Subcutaneous abdominal adipose tissue (tissue), 5 donors: ENCODE measurements around the gene XRCC4.

Experiments used
- H3K27ac ChIP-seq: one replicate; pipeline ENCODE4 v1.7.0; 2013; ENCODE audit warnings: low read depth, mild to moderate bottlenecking, inconsistent platforms, low read length, moderate library complexity
- H3K27me3 ChIP-seq, 5 donors: one replicate each; pipeline ENCODE4 v1.7.0; 2013; ENCODE audit warnings: low read length in 5 of 5, inconsistent platforms in 1 of 5; ENCODE audit not compliant: control insufficient read depth in 5 of 5, insufficient read depth in 4 of 5
- H3K36me3 ChIP-seq, 5 donors: one replicate each; pipeline ENCODE4 v1.7.0; 2013; ENCODE audit warnings: low read length in 5 of 5; ENCODE audit not compliant: control insufficient read depth in 5 of 5, insufficient read depth in 5 of 5
- H3K4me1 ChIP-seq, 5 donors: one replicate each; pipeline ENCODE4 v1.7.0; 2013; ENCODE audit warnings: low read length in 5 of 5, mild to moderate bottlenecking in 3 of 5, moderate library complexity in 1 of 5; ENCODE audit not compliant: control insufficient read depth in 5 of 5, insufficient read depth in 5 of 5
- H3K4me3 ChIP-seq, 5 donors: one replicate each; pipeline ENCODE4 v1.7.0; 2013; ENCODE audit warnings: low read length in 5 of 5, low read depth in 1 of 5
- H3K9ac ChIP-seq, 5 donors: one replicate each; pipeline ENCODE4 v1.7.0; 2013; ENCODE audit warnings: low read length in 5 of 5, mild to moderate bottlenecking in 4 of 5, moderate library complexity in 3 of 5
- H3K9me3 ChIP-seq, 5 donors: one replicate each; pipeline ENCODE4 v1.7.0; 2013; ENCODE audit warnings: low read length in 5 of 5; ENCODE audit not compliant: control insufficient read depth in 5 of 5
- donor health status: healthy.
- donor health status: healthy.
- donor health status: healthy.
- donor health status: healthy.
- donor health status: healthy.

The XRCC4 gene

DNA sequence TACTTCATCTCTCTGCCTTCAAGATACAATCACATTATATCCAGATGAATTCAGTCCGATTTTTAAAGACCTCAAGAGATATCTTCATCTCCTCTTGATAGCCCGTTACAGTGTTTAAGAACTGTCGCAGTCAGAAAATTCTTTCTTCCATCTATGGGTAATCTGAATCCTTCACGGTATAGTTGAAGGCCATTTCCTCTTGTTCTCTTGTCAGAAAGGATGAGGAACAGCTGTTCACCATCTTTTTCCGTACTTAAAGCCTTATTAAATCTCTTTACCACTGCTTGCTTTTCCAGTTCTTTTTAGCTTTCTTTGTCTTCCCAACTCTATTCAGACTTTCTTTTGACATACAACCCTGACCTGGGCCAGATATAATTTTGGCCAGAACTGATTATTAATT, 121.8 kb downstream of the XRCC4 start:
- Histone ChIP-seq H3K36me3 (peaks cover 0 to 8% (median 2%) of the 10 kb centered on the region in 5 donors), H3K4me1 (no peaks in the 10 kb centered on the region), H3K27me3 (no peaks in the 10 kb centered on the region), H3K27ac (no peak overlapping the region), H3K9ac (no peak overlapping the region), H3K4me3 (no peak overlapping the region), H3K9me3 (no peaks in the 10 kb centered on the region)

DNA sequence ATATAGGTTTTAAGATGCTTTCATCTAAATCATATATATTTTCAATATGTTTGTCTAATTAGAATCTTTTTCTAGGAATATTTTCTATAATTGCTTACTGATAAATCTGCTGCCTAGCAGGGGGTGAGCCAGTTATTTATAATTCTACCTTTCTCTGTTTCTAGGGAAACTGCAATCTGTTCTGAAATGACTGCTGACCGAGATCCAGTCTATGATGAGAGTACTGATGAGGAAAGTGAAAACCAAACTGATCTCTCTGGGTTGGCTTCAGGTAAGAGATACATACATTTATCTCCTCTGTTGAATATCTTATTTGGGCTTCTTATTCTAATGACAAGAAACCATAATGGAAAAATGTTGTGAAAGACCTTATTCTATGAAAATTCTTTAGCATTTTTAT, 127.3 kb downstream of the XRCC4 start:
- Histone ChIP-seq H3K9ac (no peak overlapping the region), H3K9me3 (no peaks in the 10 kb centered on the region), H3K36me3 (peaks cover 0 to 10% (median 2%) of the 10 kb centered on the region in 5 donors), H3K27me3 (no peaks in the 10 kb centered on the region), H3K4me1 (peaks cover 0 to 4% (median 0%) of the 10 kb centered on the region in 5 donors), H3K4me3 (no peak overlapping the region), H3K27ac (no peak overlapping the region)

- Histone ChIP-seq H3K9ac (no peak overlapping the region), H3K36me3 (peaks cover 0 to 3% (median 0%) of the 10 kb centered on the region in 5 donors), H3K4me1 (peaks cover 0 to 4% (median 0%) of the 10 kb centered on the region in 5 donors), H3K4me3 (no peak overlapping the region), H3K27ac (no peak overlapping the region), H3K27me3 (no peaks in the 10 kb centered on the region), H3K9me3 (no peaks in the 10 kb centered on the region)
These were observed 132.6 kb downstream of the XRCC4 start for GRCh38 chr5:83209963-83210362.

DNA sequence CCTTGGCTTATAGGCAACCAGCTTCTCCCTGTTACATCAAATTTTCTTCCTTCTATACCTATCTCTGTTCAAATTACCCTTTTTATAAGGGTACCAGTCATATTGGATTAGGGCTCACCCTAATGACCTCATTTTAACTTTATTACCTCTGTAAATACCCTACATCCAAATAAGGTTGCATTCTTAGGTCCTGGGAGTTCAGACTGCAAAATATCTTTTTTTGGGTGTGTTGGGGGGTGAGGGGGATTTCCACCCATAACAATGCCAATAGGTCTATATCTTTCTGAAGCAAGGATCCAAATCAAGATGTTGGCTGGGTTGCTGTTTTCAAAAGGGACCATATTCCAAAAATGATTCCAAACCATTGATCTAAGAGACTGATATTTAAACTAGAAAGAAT, 141.7 kb downstream of the XRCC4 start:
- Histone ChIP-seq H3K9ac (no peak overlapping the region), H3K27ac (no peak overlapping the region), H3K27me3 (no peaks in the 10 kb centered on the region), H3K4me1 (no peaks in the 10 kb centered on the region), H3K9me3 (no peaks in the 10 kb centered on the region), H3K4me3 (no peak overlapping the region), H3K36me3 (no peaks in the 10 kb centered on the region)

DNA sequence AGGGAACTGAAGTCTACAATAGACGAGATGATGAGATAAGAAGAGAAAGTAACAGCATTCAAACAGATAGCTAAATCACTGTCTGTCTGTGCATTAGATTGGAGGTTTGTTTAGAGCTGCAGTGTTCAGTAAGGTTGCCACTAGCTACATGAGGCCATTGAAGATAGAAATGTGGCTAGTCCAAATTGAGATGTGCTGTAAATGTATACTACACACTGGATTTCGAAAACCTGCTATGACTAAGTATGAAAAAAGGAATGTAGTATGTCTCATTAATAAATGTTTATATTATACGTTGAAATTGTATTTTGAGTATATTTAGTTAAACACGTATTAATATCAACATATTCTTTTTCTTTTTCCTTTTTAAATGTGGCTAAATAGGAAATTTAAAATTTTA, 142.1 kb downstream of the XRCC4 start:
- no peaks in the 10 kb centered on the region for H3K4me1 ChIP-seq
- no peak overlapping the region for H3K9ac ChIP-seq
- no peaks in the 10 kb centered on the region for H3K27me3 ChIP-seq
- H3K27ac ChIP-seq: no peak overlapping the region
- H3K36me3 ChIP-seq: no peaks in the 10 kb centered on the region
- no peak overlapping the region for H3K4me3 ChIP-seq
- no peaks in the 10 kb centered on the region for H3K9me3 ChIP-seq

DNA sequence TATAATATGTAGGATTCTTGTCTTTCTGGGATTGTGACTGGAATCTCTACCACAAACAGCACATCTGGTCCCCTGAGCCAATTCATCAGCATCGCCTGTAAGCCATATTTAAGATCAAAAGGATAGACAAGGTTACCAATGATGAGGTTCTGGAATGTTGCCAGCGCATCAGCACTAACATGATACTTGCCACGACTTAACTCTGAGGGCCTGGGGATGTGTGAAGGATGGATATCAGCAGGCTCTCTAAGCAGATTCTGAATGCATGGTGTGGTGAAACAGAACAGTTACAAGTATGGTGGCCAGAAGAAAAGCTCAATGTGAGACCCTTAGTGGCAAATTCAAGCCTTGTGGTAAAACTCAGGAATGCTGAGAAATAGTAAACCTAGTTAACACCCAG, 143.0 kb downstream of the XRCC4 start:
- H3K4me1 ChIP-seq: no peaks in the 10 kb centered on the region
- no peaks in the 10 kb centered on the region for H3K36me3 ChIP-seq

GRCh38 chr5:83222906-83223305, 145.6 kb downstream of the XRCC4 start:
- Histone ChIP-seq H3K9ac (no peak overlapping the region), H3K27me3 (no peaks in the 10 kb centered on the region), H3K36me3 (no peaks in the 10 kb centered on the region), H3K4me3 (no peak overlapping the region), H3K4me1 (no peaks in the 10 kb centered on the region), H3K27ac (no peak overlapping the region), H3K9me3 (no peaks in the 10 kb centered on the region)

More for the DNA sequence above, 143.0 kb downstream of the XRCC4 start:
- Histone ChIP-seq H3K9ac (no peak overlapping the region), H3K27ac (no peak overlapping the region), H3K27me3 (no peaks in the 10 kb centered on the region), H3K9me3 (no peaks in the 10 kb centered on the region), H3K4me3 (no peak overlapping the region)

DNA sequence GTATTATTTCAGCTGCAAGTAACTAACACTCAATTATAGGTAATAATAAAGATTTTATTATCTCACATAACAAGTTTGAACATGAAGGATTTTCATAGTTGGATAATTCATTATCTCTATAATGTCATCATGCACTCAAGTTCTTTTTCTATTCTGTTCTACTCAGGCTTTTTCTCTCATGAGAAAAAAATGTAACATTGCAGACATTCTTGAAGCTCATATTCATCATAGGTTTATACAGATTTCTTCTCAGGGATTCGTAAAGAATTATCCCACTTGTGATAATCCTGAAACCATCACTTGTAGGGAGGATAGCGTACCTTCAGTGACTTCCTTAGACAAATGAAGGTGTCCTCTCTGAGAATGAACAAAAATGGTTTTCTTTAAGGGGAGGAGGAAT, 150.3 kb downstream of the XRCC4 start:
- Histone ChIP-seq H3K9ac (no peak overlapping the region), H3K4me3 (no peak overlapping the region), H3K36me3 (no peaks in the 10 kb centered on the region), H3K4me1 (no peaks in the 10 kb centered on the region), H3K27ac (no peak overlapping the region), H3K27me3 (no peaks in the 10 kb centered on the region), H3K9me3 (no peaks in the 10 kb centered on the region)

DNA sequence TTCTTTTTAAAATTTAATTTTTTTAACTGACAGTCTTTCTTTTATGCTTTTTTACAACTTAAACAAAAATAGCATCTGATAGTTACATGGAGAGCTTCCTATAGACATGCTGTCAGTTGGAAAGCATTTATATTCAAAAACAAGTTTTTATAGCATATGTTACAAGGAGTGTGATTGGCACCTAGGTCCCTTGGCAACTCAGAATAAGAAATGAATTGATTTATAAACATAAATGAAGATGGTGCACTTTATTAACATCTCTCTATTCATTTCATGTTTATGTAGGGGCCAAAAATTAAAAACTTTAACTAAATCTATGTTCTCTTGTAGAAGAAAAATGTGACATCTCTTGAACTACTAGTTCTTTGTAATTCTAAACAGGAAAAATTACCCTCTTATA, 153.2 kb downstream of the XRCC4 start:
- Histone ChIP-seq H3K4me3 (no peak overlapping the region), H3K9ac (no peak overlapping the region), H3K27ac (no peak overlapping the region), H3K36me3 (no peaks in the 10 kb centered on the region), H3K4me1 (no peaks in the 10 kb centered on the region), H3K9me3 (no peaks in the 10 kb centered on the region), H3K27me3 (no peaks in the 10 kb centered on the region)

DNA sequence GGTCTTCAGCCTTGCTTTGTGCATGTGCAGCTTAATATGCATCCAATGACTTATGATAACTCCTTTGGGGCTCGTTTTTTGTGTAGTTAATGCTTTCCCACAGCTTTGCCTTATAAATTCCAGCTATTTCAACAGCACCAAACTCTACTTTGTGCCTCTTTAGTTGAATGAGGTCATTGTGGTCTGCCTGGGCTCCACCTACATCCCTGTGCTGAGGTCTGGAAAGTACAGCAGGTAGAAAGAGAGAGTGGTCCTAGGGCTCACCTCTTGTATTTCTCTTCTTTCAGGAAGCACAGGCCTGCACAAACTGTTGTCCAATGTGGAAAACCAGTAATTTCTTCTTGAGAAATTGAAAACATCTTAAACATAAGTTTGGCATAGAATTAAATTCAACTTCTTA, 167.2 kb downstream of the XRCC4 start:
- Histone ChIP-seq H3K27ac (no peak overlapping the region), H3K27me3 (no peaks in the 10 kb centered on the region), H3K4me3 (no peak overlapping the region), H3K36me3 (no peaks in the 10 kb centered on the region), H3K9ac (no peak overlapping the region), H3K4me1 (no peaks in the 10 kb centered on the region), H3K9me3 (no peaks in the 10 kb centered on the region)

DNA sequence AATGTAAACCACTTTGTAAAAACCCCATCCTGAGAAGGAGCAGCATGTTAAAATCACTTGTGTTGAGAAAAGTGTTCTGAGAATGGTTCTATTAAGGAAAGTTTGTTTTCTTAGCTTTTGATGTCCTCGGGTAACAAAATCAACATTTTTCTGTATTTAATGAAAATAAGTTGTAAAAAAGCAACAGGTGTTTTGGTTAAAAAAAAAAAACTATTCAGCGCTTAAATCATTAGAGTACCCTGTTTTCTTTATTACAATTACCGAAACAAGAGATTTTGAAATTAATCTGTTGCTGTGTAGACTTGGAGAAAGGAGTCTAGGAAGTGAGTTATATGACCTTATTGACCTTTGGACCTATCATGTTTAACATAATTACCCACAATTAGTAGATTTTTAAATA, 167.7 kb downstream of the XRCC4 start:
- Histone ChIP-seq H3K4me1 (no peaks in the 10 kb centered on the region), H3K9me3 (no peaks in the 10 kb centered on the region), H3K27me3 (no peaks in the 10 kb centered on the region), H3K36me3 (no peaks in the 10 kb centered on the region), H3K27ac (no peak overlapping the region), H3K9ac (no peak overlapping the region), H3K4me3 (no peak overlapping the region)
